Activated CD4-positive, alpha-beta T cell treated with anti-CD3 and anti-CD28 coated beads for 48 hours (primary cell): ENCODE results near the gene GGTLC2.

Experiments used
- DNase-seq: peaks from one replicate; pipeline ENCODE4 v3.0.0-alpha.2; 2020

Gene GGTLC2

DNA sequence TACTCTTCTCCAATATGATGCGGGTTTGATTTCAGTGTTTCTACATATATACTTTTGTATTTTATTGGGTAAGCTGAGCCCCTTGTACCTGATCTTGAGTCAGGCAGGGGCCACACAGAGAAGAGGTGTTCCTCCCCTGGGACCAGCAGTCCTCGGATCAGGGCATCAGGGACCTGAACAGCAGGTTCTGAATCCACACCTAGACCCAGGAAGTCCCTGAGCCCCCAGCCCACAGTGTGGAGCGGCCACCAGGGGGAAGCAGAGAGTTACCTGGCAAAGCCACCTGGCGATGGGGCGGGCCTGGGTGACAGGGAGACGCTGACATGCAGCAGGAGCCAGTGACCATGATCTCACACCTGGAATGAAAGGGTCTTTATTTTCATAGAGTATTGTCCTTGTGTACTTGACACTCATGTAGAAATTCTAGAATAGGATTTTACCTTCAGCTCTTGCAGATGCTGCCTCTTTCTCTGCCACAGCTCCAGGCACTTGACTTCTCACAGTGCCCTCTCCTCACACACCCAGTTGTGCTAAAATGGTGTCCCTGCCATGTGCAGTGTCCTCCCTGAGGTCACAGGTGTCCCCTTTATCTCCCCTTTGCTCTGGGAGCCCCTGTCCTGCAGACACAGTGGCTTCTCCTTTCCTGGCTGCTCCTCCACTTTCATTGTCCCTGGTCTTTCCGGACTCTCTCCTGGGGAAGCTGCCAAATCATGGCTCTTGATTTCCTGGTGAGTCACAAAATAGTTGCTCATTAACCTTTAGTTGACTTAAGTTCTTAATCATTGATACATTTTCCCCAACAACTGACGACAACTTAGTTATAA, 48.5 kb downstream of the GGTLC2 start:
- peak; percentile 78 for DNase-seq

DNA sequence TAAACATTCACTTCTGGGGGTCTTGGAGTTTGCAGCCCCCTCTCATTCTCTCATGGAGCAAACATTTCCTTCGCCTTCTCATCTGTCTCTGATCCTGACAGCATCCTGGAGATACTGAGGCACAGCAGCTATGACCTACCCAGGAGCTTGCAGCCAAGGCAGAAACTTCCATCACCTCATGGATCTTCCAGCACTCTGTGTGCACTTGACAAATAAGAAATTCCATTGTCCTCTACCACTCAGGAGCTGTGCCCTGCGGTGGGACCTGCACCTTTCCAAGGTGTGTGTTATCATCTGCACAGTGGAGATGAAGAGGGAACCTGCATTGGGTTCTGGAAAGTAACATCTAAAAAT, 49.1 kb downstream of the GGTLC2 start:
- DNase-seq = no peak

DNA sequence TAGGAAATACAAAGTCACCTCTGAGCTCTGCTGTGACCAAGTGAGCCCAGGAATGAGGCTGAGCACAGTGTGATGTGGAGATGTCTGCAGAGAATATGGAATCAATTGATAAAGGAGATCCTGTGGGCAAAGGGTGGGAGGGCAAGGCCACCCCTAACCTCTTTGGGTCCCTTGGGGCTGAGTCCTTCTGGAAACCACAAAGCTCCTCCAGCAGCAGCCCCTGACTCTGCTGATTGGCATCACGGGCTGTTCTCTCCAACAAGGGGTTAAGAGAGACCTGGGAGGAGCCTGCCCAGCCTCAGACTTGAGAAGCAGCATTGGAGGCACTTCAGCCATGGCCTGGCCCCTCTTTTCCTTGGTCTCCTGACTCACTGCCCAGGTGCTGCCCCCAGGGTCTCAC, 49.7 kb downstream of the GGTLC2 start:
- no peak for DNase-seq

DNA sequence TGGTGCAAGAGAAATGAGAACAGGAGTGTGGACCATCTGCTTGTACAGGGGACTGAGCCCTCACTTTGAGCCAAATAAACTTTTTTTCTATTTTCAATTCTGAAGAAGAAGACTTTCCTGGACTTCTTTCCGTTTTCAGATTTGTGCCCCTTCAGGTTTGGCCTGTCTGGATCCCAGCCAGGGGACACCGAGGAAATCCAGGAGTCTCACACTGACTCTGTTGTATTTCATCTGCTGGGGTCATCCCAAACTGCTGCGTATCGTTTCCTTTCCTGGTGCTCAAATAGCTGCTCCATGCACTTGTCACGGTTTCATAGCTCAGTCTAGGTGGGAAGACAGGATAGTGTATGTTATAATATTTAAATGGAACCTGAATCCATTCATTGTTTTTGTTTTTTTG, 51.7 kb downstream of the GGTLC2 start:
- DNase-seq = no peak
